Liver (tissue), 9 donors: Measurements from ENCODE around the gene FCGR3A. TPM values are rescaled to one million over a fixed set of nuclear protein-coding genes. Genes with fewer than 3 reads are reported as not detected.
"Not testable (repeated sequence)": the region's sequence is repeated elsewhere in the genome, so short reads cannot be mapped to it uniquely, and the experiment has no call there.

Experiments
- DNase-seq: peaks from one replicate; pipeline ENCODE4 v3.0.0-alpha.2; 2017; ENCODE audit warnings: low spot score
- H3K27ac ChIP-seq, 2 donors: one replicate each; pipeline ENCODE4 v1.7.0; 2013; ENCODE audit warnings: inconsistent platforms in 2 of 2, low read length in 2 of 2, control low read depth in 1 of 2, low read depth in 1 of 2, mild to moderate bottlenecking in 1 of 2
- H3K27me3 ChIP-seq, 4 donors: one replicate each; pipeline versions ENCODE4 v1.6.1 to v1.7.0; 2013; ENCODE audit warnings: low read length in 3 of 4, inconsistent platforms in 1 of 4, mild to moderate bottlenecking in 1 of 4, moderate library complexity in 1 of 4; ENCODE audit not compliant: control insufficient read depth in 4 of 4, insufficient read depth in 4 of 4
- H3K36me3 ChIP-seq, 4 donors: one replicate each; pipeline versions ENCODE4 v1.6.1 to v1.7.0; 2013; ENCODE audit warnings: low read length in 3 of 4, mild to moderate bottlenecking in 3 of 4, low read depth in 1 of 4, moderate library complexity in 1 of 4; ENCODE audit not compliant: control insufficient read depth in 4 of 4, insufficient read depth in 3 of 4
- H3K4me1 ChIP-seq, 4 donors: one replicate each; pipeline versions ENCODE4 v1.6.1 to v1.7.0; 2013; ENCODE audit warnings: low read length in 3 of 4, mild to moderate bottlenecking in 3 of 4, moderate library complexity in 1 of 4; ENCODE audit not compliant: control insufficient read depth in 4 of 4, insufficient read depth in 4 of 4
- H3K4me3 ChIP-seq, 3 donors: one replicate each; pipeline versions ENCODE4 v1.6.1 to v1.7.0; 2013; ENCODE audit warnings: low read length in 3 of 3, control low read depth in 1 of 3, low read depth in 1 of 3, mild to moderate bottlenecking in 1 of 3
- H3K9ac ChIP-seq, 2 donors: one replicate each; pipeline ENCODE4 v1.7.0; 2013; ENCODE audit warnings: low read length in 2 of 2, mild to moderate bottlenecking in 2 of 2, moderate library complexity in 2 of 2, control low read depth in 1 of 2, low read depth in 1 of 2
- H3K9me3 ChIP-seq, 4 donors: one replicate each; pipeline versions ENCODE4 v1.6.1 to v1.7.0; 2013; ENCODE audit warnings: low read length in 3 of 4; ENCODE audit not compliant: control insufficient read depth in 4 of 4
- GABPA ChIP-seq, 2 donors: IDR thresholded peaks in 1 of 2; conservative IDR thresholded peaks in 1 of 2; 2 replicates each; pipeline ENCODE4 v1.6.1; 2016; ENCODE audit warnings: antibody characterized with exemption in 2 of 2, mild to moderate bottlenecking in 1 of 2, moderate library complexity in 1 of 2
- HNF4A ChIP-seq, 2 donors: conservative IDR thresholded peaks; 2 replicates each; pipeline ENCODE4 v1.6.1; 2016; ENCODE audit warnings: antibody characterized with exemption in 2 of 2, mild to moderate bottlenecking in 2 of 2
- RAD21 ChIP-seq, 2 donors: IDR thresholded peaks; 2 replicates each; pipeline ENCODE4 v1.6.1; 2016; ENCODE audit warnings: antibody characterized with exemption in 2 of 2, mild to moderate bottlenecking in 2 of 2
- REST ChIP-seq: IDR thresholded peaks from 2 replicates; pipeline ENCODE4 v1.6.1; 2016; ENCODE audit warnings: antibody characterized with exemption, mild to moderate bottlenecking
- RXRA ChIP-seq, 2 donors: IDR thresholded peaks; 2 replicates each; pipeline ENCODE4 v1.6.1; 2017 to 2018; ENCODE audit warnings: antibody characterized with exemption in 2 of 2, mild to moderate bottlenecking in 1 of 2
- SP1 ChIP-seq: IDR thresholded peaks from 2 replicates; pipeline ENCODE4 v1.6.1; 2018; ENCODE audit warnings: antibody characterized with exemption, mild to moderate bottlenecking
- YY1 ChIP-seq: IDR thresholded peaks from 2 replicates; pipeline ENCODE4 v1.6.1; 2016; ENCODE audit warnings: antibody characterized with exemption, mild to moderate bottlenecking
- ZBTB33 ChIP-seq: IDR thresholded peaks from 2 replicates; pipeline ENCODE4 v1.6.1; 2016; ENCODE audit warnings: antibody characterized with exemption
- WGBS: extraction: QIAGEN DNeasy Blood & Tissue Kit; methylation state at CpG from one replicate; pipeline ENCODE4 v1.1.7; 2013; 5-methylcytosine and 5-hydroxymethylcytosine counted together
- polyA plus RNA-seq, 2 donors: library from polyadenylated mRNA; stranded (reverse) in 1 of 2; unstranded in 1 of 2; fragments of 200-250 nt in 1 of 2; fragments of >200 nt in 1 of 2; fragmentation: Nextera tagmentation in 1 of 2; extraction: Ambion mirVana in 1 of 2; gene quantifications; one replicate each; pipeline versions ENCODE4 v1.2.1 to v1.2.3, GENCODE V29; 2013 to 2015
- total RNA-seq, 2 donors: library from RNA; depleted of rRNA; stranded (reverse); fragments of >200 nt; gene quantifications; one replicate each; pipeline ENCODE4 v1.2.3, GENCODE V29; 2014
- TF ChIP-seq, protein P1 (sequence below): IDR thresholded peaks from 2 replicates; pipeline ENCODE4 v1.6.1; 2016; ENCODE audit warnings: antibody characterized with exemption
- TF ChIP-seq, protein P2 (sequence below): IDR thresholded peaks from 2 replicates; pipeline ENCODE4 v1.6.1; 2016; ENCODE audit warnings: antibody characterized with exemption
- donor health status: healthy.
- donor health status: healthy.
- donor health status: healthy.
- donor health status: healthy.
- donor health status: healthy.

FCGR3A gene
- total and polyA plus RNA-seq, 4 donors = 9.8 to 70.1 (median 49.2) TPM

GRCh38 chr1:161543125-161543524 lies 6.5 kb downstream of the FCGR3A start:
- not testable (repeated sequence) for H3K9me3 ChIP-seq, H3K27me3 ChIP-seq, H3K27ac ChIP-seq, H3K4me3 ChIP-seq, H3K9ac ChIP-seq, H3K36me3 ChIP-seq, DNase-seq, H3K4me1 ChIP-seq
- WGBS = 78% methylated on average over 1 of the region's 1 CpG

- not testable (repeated sequence) for DNase-seq
Observed at GRCh38 chr1:161542091-161542559, 7.5 kb downstream of the FCGR3A start.

GRCh38 chr1:161540570-161540960 lies 9.1 kb downstream of the FCGR3A start:
- WGBS = 67% methylated on average over 10 of the region's 10 CpGs
- not testable (repeated sequence) for DNase-seq, H3K27me3 ChIP-seq, H3K36me3 ChIP-seq, H3K4me1 ChIP-seq, H3K9me3 ChIP-seq, H3K9ac ChIP-seq, H3K4me3 ChIP-seq
- peak overlapping the region in 1 of 2 donors; percentile 46 for H3K27ac ChIP-seq

More at GRCh38 chr1:161542091-161542559, 7.5 kb downstream of the FCGR3A start:
- not testable (repeated sequence) for H3K9ac ChIP-seq, H3K9me3 ChIP-seq, H3K36me3 ChIP-seq, H3K27ac ChIP-seq, H3K27me3 ChIP-seq, H3K4me1 ChIP-seq, H3K4me3 ChIP-seq
- 72% methylated on average over 5 of the region's 5 CpGs for WGBS

GRCh38 chr1:161539731-161540569 lies 9.7 kb downstream of the FCGR3A start:
- 7% methylated on average over 41 of the region's 41 CpGs for WGBS
- peak overlapping the region; percentile 37 to 46 for H3K27ac ChIP-seq
- not testable (repeated sequence) for H3K36me3 ChIP-seq, H3K9me3 ChIP-seq, H3K4me1 ChIP-seq, H3K27me3 ChIP-seq
- H3K9ac ChIP-seq = peak overlapping the region in 1 of 2 donors; percentile 53
- peak; percentile 93 for DNase-seq
- TF ChIP-seq, protein P1, sequence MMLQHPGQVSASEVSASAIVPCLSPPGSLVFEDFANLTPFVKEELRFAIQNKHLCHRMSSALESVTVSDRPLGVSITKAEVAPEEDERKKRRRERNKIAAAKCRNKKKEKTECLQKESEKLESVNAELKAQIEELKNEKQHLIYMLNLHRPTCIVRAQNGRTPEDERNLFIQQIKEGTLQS = peak; percentile 96
- TF ChIP-seq SP1 = peak; percentile 20
- peak; percentile 36 for TF ChIP-seq REST
- peak; percentile 6 to 30 for TF ChIP-seq RAD21 (IDR thresholded peaks at IDR 0.05)
- TF ChIP-seq GABPA (IDR thresholded peaks at IDR 0.05 in 1 of 2, conservative IDR thresholded peaks at IDR 0.05 in 1 of 2) = peak in 1 of 2 donors; percentile 72
- peak in 1 of 2 donors; percentile 48 for TF ChIP-seq RXRA (IDR thresholded peaks at IDR 0.05)
- TF ChIP-seq ZBTB33 = peak; percentile 46
- TF ChIP-seq, protein P2, sequence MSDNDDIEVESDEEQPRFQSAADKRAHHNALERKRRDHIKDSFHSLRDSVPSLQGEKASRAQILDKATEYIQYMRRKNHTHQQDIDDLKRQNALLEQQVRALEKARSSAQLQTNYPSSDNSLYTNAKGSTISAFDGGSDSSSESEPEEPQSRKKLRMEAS = peak; percentile 81
- peak; percentile 46 for TF ChIP-seq YY1
- TF ChIP-seq HNF4A (conservative IDR thresholded peaks at IDR 0.05) = peak; percentile 20 to 25
- H3K4me3 ChIP-seq = peak overlapping the region in 2 of 3 donors; percentile 29 to 37

DNA sequence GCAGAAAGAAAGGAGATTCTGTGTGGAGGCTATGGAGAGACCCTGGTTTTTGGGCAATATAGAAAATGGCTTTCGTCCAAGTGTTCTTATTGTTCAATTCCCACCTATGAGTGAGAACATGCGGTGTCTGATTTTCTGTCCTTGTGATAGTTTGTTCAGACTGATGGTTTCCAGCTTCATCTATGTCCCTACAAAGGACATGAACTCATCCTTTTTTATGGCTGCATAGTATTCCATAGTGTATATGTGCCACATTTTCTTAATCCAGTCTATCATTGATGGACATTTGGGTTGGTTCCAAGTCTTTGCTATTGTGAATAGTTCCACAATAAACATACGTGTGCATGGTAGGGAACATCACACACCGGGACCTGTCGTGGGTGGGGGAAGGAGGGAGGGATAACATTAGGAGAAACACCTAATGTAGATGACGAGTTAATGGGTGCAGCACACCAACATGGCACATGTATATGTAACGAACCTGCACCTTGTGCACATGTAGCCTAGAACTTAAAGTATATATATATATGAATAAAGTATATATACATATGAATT lies 10.6 kb downstream of the FCGR3A start:
- 91% methylated on average over 7 of the region's 7 CpGs for WGBS
- not testable (repeated sequence) for H3K4me1 ChIP-seq, H3K27ac ChIP-seq, H3K27me3 ChIP-seq, H3K36me3 ChIP-seq, H3K9ac ChIP-seq, H3K4me3 ChIP-seq, DNase-seq, H3K9me3 ChIP-seq
